ENCODE measurements around the gene AGFG2. TPM values are rescaled to one million over a fixed set of nuclear protein-coding genes. Genes with fewer than 3 reads are reported as not detected.

Gene AGFG2
- total and polyA plus RNA-seq, 2 of the 13 experiments (the other 11 are each of a cell fraction or from before 2014, with no cell fraction given), result 125 to 132 TPM

GRCh38 chr7:100538654-100539435 lies at the start of gene AGFG2 (continued):
- TF ChIP-seq ELK4 (CRISPR knock-in tag; IDR thresholded peaks at IDR 0.05; ENCODE audit: borderline replicate concordance), result no peak
- TF ChIP-seq TBX2 (CRISPR knock-in tag; IDR thresholded peaks at IDR 0.05; ENCODE audit: borderline replicate concordance), result peak; percentile 81
- TF ChIP-seq GABPB1 (CRISPR knock-in tag; IDR thresholded peaks at IDR 0.05), result peak; percentile 74
- TF ChIP-seq SMAD9 (CRISPR knock-in tag; IDR thresholded peaks at IDR 0.05), result no peak
- TF ChIP-seq ZNF234 (CRISPR knock-in tag; conservative IDR thresholded peaks at IDR 0.05), result no peak
- peak; percentile 76; the same call in 1 of the 2 replicates for TF ChIP-seq PRMT3 (CRISPR knock-in tag; IDR thresholded peaks at IDR 0.05; ENCODE audit: borderline replicate concordance, low read depth)
- peak; percentile 100 for TF ChIP-seq RBFOX2 (IDR thresholded peaks at IDR 0.05; ENCODE audit: low read depth, low read length)
- peak; percentile 63; the same call in 1 of the 2 replicates for TF ChIP-seq ZMAT3 (CRISPR knock-in tag; conservative IDR thresholded peaks at IDR 0.05)
- TF ChIP-seq FOXC1 (CRISPR knock-in tag; IDR thresholded peaks at IDR 0.05; ENCODE audit: borderline replicate concordance), result peak; percentile 79
- TF ChIP-seq YEATS2 (CRISPR knock-in tag; IDR thresholded peaks at IDR 0.05; ENCODE audit: borderline replicate concordance), result 0 out of 2 replicates have a peak, but pooled peaks have one; percentile 37
- peak; percentile 57; the same call in 1 of the 2 replicates for TF ChIP-seq GFI1 (CRISPR knock-in tag; IDR thresholded peaks at IDR 0.05; ENCODE audit: borderline replicate concordance)
- TF ChIP-seq ZSCAN30 (CRISPR knock-in tag; IDR thresholded peaks at IDR 0.05), result no peak
- TF ChIP-seq KLF12 (CRISPR knock-in tag; IDR thresholded peaks at IDR 0.05; ENCODE audit: borderline replicate concordance), result peak; percentile 20; the same call in 1 of the 2 replicates
- peak; percentile 93 for TF ChIP-seq CREB1 (IDR thresholded peaks at IDR 0.05)
- TF ChIP-seq CREB1 (CRISPR knock-in tag; IDR thresholded peaks at IDR 0.05), result no peak
- TF ChIP-seq ZNF556 (CRISPR knock-in tag; IDR thresholded peaks at IDR 0.05; ENCODE audit: borderline replicate concordance), result peak; percentile 63; the same call in 1 of the 2 replicates
- peak; percentile 79 for TF ChIP-seq ZNF18 (CRISPR knock-in tag; IDR thresholded peaks at IDR 0.05; ENCODE audit: insufficient replicate concordance)
- no peak for TF ChIP-seq ZNF784 (CRISPR knock-in tag; IDR thresholded peaks at IDR 0.05; ENCODE audit: borderline replicate concordance)
- TF ChIP-seq KAT7 (CRISPR knock-in tag; IDR thresholded peaks at IDR 0.05; ENCODE audit: borderline replicate concordance), result peak; percentile 76; the same call in 1 of the 2 replicates
- TF ChIP-seq NFKB2 (CRISPR knock-in tag; IDR thresholded peaks at IDR 0.05; ENCODE audit: borderline replicate concordance), result peak; percentile 85
- TF ChIP-seq SP1 (IDR thresholded peaks at IDR 0.05), result no peak
- peak; percentile 84 for TF ChIP-seq SP1 (CRISPR knock-in tag; IDR thresholded peaks at IDR 0.05)
- TF ChIP-seq HNRNPUL1 (IDR thresholded peaks at IDR 0.05; ENCODE audit: low read depth, low read length), result no peak
